Karpas-422 (cell line): ENCODE measurements around the gene PLEKHH1. TPM values are rescaled to one million over a fixed set of nuclear protein-coding genes. Genes with fewer than 3 reads are reported as not detected.

Experiments used
- DNase-seq: peaks from one replicate; pipeline ENCODE4 v3.0.0-alpha.2; 2015
- H2AFZ ChIP-seq: fragments of 200-600 bp; sonication (generic); 2 replicates; pipeline ENCODE4 v1.6.1; 2014; ENCODE audit warnings: antibody characterized with exemption, low read length, mixed read lengths
- H3K27ac ChIP-seq: fragments of 200-600 bp; sonication (generic); 2 replicates; pipeline ENCODE4 v1.5.1; 2014; ENCODE audit warnings: mild to moderate bottlenecking, low read length, moderate library complexity
- H3K27me3 ChIP-seq: fragments of 200-600 bp; sonication (generic); 2 replicates; pipeline ENCODE4 v1.6.1; 2014; ENCODE audit warnings: low read length, mixed read lengths
- H3K36me3 ChIP-seq: fragments of 200-600 bp; sonication (generic); 2 replicates; pipeline ENCODE4 v1.6.1; 2014; ENCODE audit warnings: low read length, mixed read lengths; ENCODE audit not compliant: insufficient read depth
- H3K4me1 ChIP-seq: fragments of 200-600 bp; sonication (generic); 2 replicates; pipeline ENCODE4 v1.6.1; 2014; ENCODE audit warnings: mild to moderate bottlenecking, low read length, mixed read lengths
- H3K4me2 ChIP-seq: fragments of 200-600 bp; sonication (generic); 2 replicates; pipeline ENCODE4 v1.6.1; 2014; ENCODE audit warnings: low read length, low read depth, mild to moderate bottlenecking; ENCODE audit not compliant: poor library complexity, severe bottlenecking
- H3K4me3 ChIP-seq: fragments of 200-600 bp; sonication (generic); 2 replicates; pipeline ENCODE4 v1.5.1; 2014; ENCODE audit warnings: mild to moderate bottlenecking, antibody characterized with exemption, low read length, mixed read lengths
- H3K79me2 ChIP-seq: fragments of 200-600 bp; sonication (generic); 2 replicates; pipeline ENCODE4 v1.6.1; 2014; ENCODE audit warnings: mild to moderate bottlenecking, low read length, mixed read lengths
- H3K9ac ChIP-seq: fragments of 200-600 bp; sonication (generic); 2 replicates; pipeline ENCODE4 v1.6.0; 2014; ENCODE audit warnings: low read length
- H3K9me2 ChIP-seq: fragments of 200-600 bp; sonication (generic), shearing (Covaris generic); replicated peaks from 2 replicates; pipeline ENCODE4 v1.6.0; 2014; ENCODE audit warnings: mild to moderate bottlenecking, low read length, moderate library complexity; ENCODE audit not compliant: insufficient read depth
- H3K9me3 ChIP-seq: fragments of 300-700, 200-600 bp; sonication (generic); 2 replicates; pipeline ENCODE4 v1.6.1; 2014; ENCODE audit warnings: low read length, mixed read lengths
- H4K20me1 ChIP-seq: fragments of 200-600 bp; sonication (generic); 2 replicates; pipeline ENCODE4 v1.6.1; 2014; ENCODE audit warnings: mild to moderate bottlenecking, antibody characterized with exemption, low read length, low read depth; ENCODE audit not compliant: insufficient read depth
- total RNA-seq: library from RNA; depleted of rRNA; stranded (reverse); fragments of >200 nt; shearing (Covaris generic); gene quantifications from 2 replicates; pipeline ENCODE4 v1.2.3, GENCODE V29; 2014; ENCODE audit warnings: low replicate concordance

PLEKHH1 gene
- total RNA-seq, 1 experiment from 2014 or later: 3.7 TPM

DNA sequence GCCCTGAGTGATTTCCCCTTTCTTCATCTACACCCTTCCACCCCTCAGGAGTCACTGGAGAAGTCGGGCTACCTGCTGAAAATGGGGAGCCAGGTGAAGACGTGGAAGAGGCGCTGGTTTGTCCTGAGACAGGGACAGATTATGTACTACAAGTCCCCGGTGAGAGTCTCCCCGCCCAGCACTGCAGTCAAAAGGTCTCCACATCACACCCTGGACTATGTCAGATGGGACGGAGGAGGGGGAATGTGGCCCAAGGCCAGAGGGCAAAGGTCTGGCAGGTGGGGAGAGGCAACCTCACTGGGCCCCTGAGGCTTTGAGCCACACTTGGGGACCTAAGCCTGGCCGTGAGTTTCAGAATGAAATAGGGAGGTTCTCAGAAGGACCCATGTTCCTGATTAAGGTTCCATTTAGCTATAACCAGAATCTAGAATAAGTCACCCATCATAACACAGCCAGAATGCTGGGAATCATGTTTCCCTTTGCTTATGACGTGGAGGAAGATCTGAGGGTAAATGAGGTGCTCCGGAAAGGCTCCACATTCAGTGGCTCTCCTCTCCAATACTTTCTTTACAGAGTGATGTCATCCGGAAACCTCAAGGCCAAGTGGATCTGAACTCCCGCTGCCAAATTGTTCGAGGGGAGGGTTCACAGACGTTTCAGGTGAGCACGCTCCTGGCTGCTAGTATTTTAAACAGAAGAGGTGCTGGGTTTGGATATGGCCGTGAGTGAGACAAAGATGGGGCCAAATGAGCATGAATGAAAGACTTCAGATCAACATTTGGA is 40.3 kb downstream of the PLEKHH1 start:
- H3K4me2 ChIP-seq: no peak overlapping the region
- H3K9me3 ChIP-seq: no peaks in the 10 kb centered on the region
- no peaks in the 10 kb centered on the region for H3K79me2 ChIP-seq
- no peaks in the 10 kb centered on the region for H4K20me1 ChIP-seq
- H3K4me3 ChIP-seq: no peak overlapping the region
- no peaks in the 10 kb centered on the region for H3K27me3 ChIP-seq
- no peak overlapping the region for H2AFZ ChIP-seq
- no peaks in the 10 kb centered on the region for H3K9me2 ChIP-seq
- DNase-seq: no peak
- peaks cover 5% of the 10 kb centered on the region for H3K4me1 ChIP-seq
- H3K27ac ChIP-seq: no peak overlapping the region
- no peak overlapping the region for H3K9ac ChIP-seq
- H3K36me3 ChIP-seq: no peaks in the 10 kb centered on the region

DNA sequence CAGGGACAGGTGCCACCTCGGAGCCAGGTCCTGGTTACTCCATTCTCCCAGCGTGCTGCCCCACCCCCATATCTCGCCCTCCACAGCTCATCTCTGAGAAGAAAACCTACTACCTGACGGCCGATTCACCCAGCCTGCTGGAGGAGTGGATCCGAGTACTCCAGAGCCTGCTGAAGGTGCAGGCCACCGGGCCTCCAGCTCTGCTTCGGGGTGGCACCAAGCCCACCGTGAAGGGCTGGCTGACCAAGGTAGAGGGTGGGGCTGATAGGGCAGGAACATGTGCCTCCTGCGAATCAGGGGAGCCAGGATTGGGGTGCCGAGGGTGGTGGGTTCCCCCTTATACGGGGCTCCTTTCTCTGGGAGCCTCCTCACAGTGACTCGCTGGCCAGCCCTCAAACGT is 41.1 kb downstream of the PLEKHH1 start:
- Histone ChIP-seq H3K4me1 (peaks cover 5% of the 10 kb centered on the region), H3K4me3 (no peak overlapping the region), H2AFZ (no peak overlapping the region), H3K27me3 (no peaks in the 10 kb centered on the region), H3K36me3 (no peaks in the 10 kb centered on the region), H3K9me2 (no peaks in the 10 kb centered on the region), H3K4me2 (no peak overlapping the region), H3K27ac (no peak overlapping the region), H4K20me1 (no peaks in the 10 kb centered on the region), H3K9ac (no peak overlapping the region), H3K79me2 (no peaks in the 10 kb centered on the region), H3K9me3 (no peaks in the 10 kb centered on the region)
- DNase-seq: no peak

DNA sequence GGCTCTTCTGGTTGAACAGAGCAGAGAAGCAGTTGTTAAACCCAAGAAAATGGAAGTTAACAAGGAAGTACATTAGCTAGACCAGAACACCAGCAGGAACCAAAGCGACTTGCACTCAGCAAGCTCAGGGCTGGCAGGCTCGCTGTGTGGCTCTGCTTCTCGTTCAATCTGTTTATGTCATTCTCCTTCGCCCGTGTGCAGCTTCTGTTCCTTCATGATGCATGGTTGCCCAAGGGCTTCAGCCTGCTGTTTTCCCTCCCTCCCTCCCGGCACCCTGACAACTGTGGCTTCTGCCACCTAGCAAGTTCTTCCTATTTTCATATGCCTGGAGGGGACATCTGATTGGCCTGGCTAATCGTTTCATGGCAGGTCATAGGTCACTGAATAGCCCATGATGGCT is 41.7 kb downstream of the PLEKHH1 start:
- no peak for DNase-seq
- Histone ChIP-seq H3K4me1 (no peaks in the 10 kb centered on the region), H3K79me2 (no peaks in the 10 kb centered on the region), H3K9me2 (no peaks in the 10 kb centered on the region), H3K4me3 (no peak overlapping the region), H2AFZ (no peak overlapping the region), H3K9me3 (no peaks in the 10 kb centered on the region), H3K36me3 (no peaks in the 10 kb centered on the region), H3K9ac (no peak overlapping the region), H4K20me1 (no peaks in the 10 kb centered on the region), H3K27me3 (no peaks in the 10 kb centered on the region), H3K4me2 (no peak overlapping the region), H3K27ac (no peak overlapping the region)

DNA sequence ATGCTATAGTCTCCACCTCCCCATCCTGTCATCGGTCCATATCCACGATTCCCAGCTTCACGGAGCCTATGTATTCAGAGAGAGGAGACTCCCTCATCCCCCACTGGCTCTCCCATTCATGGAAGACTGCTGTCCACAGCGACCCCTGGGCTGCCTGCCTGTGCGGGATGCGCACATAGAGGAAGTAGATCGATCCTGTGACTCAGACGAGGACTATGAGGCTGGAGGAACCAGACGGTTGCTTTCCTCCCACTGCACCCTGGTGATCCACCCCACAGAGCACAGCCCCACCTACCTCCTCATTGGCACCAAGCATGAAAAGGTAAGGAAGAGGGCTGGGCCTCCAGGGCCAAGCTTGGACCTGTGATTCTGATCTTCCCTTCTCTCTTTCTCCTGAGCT is 42.6 kb downstream of the PLEKHH1 start:
- H3K36me3 ChIP-seq: no peaks in the 10 kb centered on the region
- H4K20me1 ChIP-seq: no peaks in the 10 kb centered on the region
- H3K4me3 ChIP-seq: no peak overlapping the region
- no peak overlapping the region for H2AFZ ChIP-seq
- no peaks in the 10 kb centered on the region for H3K27me3 ChIP-seq
- no peak overlapping the region for H3K4me2 ChIP-seq
- no peaks in the 10 kb centered on the region for H3K4me1 ChIP-seq
- H3K27ac ChIP-seq: no peak overlapping the region
- H3K79me2 ChIP-seq: no peaks in the 10 kb centered on the region
- no peak for DNase-seq
- H3K9ac ChIP-seq: no peak overlapping the region
- no peaks in the 10 kb centered on the region for H3K9me2 ChIP-seq
- no peaks in the 10 kb centered on the region for H3K9me3 ChIP-seq

DNA sequence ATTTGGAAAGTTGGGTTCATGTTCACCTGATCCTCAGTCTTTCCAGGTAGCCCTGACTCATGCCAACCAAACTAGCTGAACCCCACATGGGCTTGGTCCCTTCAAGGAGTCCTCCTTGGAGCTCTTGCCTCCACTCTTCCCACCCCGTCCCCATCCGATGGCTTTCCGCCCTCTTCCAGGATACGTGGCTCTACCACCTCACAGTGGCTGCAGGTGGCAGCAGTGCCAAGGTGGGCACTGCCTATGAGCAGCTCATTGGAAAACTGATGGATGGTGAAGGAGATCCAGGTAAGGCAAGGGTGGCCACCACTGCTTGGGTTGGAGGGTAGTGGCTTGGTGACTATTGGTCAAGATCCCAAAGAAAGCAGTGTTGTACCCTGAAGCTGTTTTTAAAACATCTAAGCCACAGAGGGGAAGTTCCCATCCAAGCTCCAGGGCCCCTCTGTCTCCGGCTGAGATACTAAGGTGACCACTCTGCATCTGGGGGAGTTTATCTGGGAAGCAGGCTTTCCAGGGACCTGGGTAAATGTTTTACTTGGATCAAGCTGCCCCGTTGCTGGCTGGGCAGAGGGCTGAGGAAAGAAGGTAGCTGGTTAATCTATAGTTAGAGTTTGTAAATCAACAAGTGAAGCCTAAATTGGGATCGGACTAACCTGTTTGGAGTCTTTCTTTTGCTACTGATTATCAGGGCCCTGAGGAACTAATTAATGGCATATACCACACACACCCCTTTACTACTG is 43.3 kb downstream of the PLEKHH1 start:
- H3K79me2 ChIP-seq: no peaks in the 10 kb centered on the region
- H3K27me3 ChIP-seq: no peaks in the 10 kb centered on the region
- no peak overlapping the region for H3K4me3 ChIP-seq
- no peaks in the 10 kb centered on the region for H3K9me2 ChIP-seq
- no peaks in the 10 kb centered on the region for H3K9me3 ChIP-seq
- no peak overlapping the region for H3K27ac ChIP-seq
- H3K9ac ChIP-seq: no peak overlapping the region
- H2AFZ ChIP-seq: no peak overlapping the region
- H3K4me1 ChIP-seq: no peaks in the 10 kb centered on the region
- no peak for DNase-seq
- H3K4me2 ChIP-seq: no peak overlapping the region
- no peaks in the 10 kb centered on the region for H4K20me1 ChIP-seq
- no peaks in the 10 kb centered on the region for H3K36me3 ChIP-seq

DNA sequence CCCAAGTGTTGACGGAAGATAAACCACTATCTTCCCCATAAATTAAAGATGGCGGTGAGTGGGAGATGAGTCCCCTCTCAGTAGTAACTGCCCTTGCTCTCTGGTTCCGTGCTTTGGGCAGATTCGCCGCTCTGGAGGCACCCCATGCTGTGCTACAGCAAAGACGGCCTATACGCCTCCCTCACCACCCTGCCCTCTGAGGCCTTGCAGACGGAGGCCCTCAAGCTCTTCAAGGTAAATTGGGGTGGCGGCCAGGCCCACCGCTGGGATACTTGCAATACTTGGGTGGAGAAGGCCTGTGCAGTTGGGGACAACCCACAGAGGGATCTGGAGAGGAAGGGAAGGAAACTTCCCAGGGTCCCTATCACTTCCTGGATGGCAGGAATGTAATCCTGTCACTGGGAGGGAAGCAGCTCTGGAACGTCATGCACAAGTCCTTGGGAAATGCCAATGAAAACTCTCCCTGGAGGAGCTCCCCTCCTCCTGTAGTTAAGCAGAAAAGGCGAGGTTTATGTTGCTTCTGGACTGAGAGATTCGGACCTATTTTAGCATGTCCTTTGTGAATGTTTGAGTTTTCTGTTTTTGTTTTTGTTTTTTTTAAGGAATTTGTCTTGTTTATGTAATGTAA is 44.2 kb downstream of the PLEKHH1 start:
- no peaks in the 10 kb centered on the region for H3K27me3 ChIP-seq
- no peak for DNase-seq

DNA sequence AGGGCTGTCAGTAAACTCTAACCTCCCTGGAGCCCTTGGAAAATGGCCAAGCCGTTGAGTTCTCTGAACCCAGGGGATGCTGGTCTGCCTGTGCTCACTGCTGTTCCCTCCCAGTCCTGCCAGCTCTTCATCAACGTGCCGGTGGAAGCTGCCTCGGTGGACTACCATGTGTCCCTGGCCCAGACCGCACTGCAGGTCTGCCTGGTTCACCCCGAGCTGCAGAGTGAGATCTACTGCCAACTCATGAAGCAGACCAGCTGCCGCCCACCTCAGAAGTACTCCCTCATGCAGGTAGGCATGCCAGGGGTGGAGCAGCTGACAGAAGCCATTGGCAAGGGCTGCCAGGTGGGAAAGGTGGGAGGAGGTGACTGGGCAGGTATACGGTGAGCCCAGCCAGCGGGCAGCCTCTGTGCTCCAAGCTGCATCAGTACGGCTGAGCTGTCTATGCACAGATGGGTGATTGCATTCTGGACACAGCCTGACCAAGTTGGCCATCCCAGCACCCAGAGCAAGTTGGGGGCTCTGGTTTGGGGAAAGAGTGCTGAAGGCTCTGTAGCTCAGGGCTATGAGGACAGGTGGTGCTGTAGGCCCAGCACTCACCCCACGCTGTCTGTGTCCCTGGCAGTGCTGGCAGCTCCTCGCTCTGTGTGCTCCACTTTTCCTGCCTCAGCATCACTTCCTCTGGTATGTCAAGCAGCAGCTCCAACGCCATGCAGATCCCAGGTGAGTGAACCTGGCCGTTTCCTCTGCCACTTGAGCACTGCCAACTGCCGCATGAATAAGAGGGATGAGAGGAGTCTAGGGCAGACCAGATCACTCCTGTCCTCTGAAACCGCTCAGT is 45.0 kb downstream of the PLEKHH1 start:
- H3K27me3 ChIP-seq: no peaks in the 10 kb centered on the region
- no peak overlapping the region for H3K9ac ChIP-seq
- H2AFZ ChIP-seq: no peak overlapping the region
- H3K4me1 ChIP-seq: no peaks in the 10 kb centered on the region
- H3K4me3 ChIP-seq: no peak overlapping the region
- H3K4me2 ChIP-seq: no peak overlapping the region
- no peaks in the 10 kb centered on the region for H3K36me3 ChIP-seq
- no peaks in the 10 kb centered on the region for H4K20me1 ChIP-seq
- no peaks in the 10 kb centered on the region for H3K9me3 ChIP-seq
- H3K9me2 ChIP-seq: no peaks in the 10 kb centered on the region
- no peak for DNase-seq
- H3K79me2 ChIP-seq: no peaks in the 10 kb centered on the region
- no peak overlapping the region for H3K27ac ChIP-seq

More for the DNA sequence above, 44.2 kb downstream of the PLEKHH1 start:
- H3K27ac ChIP-seq: no peak overlapping the region
- no peaks in the 10 kb centered on the region for H3K36me3 ChIP-seq
- no peaks in the 10 kb centered on the region for H3K79me2 ChIP-seq
- H3K4me1 ChIP-seq: no peaks in the 10 kb centered on the region
- no peaks in the 10 kb centered on the region for H4K20me1 ChIP-seq
- H3K9me2 ChIP-seq: no peaks in the 10 kb centered on the region
- no peaks in the 10 kb centered on the region for H3K9me3 ChIP-seq
- no peak overlapping the region for H3K9ac ChIP-seq
- no peak overlapping the region for H3K4me2 ChIP-seq
- no peak overlapping the region for H2AFZ ChIP-seq
- H3K4me3 ChIP-seq: no peak overlapping the region
